HCEC 1CT (cell line): ENCODE data around the gene ZNF398.

Source experiments
- DNase-seq: peaks from one replicate; pipeline ENCODE4 v3.0.0-alpha.2; 2017

The ZNF398 gene

DNA sequence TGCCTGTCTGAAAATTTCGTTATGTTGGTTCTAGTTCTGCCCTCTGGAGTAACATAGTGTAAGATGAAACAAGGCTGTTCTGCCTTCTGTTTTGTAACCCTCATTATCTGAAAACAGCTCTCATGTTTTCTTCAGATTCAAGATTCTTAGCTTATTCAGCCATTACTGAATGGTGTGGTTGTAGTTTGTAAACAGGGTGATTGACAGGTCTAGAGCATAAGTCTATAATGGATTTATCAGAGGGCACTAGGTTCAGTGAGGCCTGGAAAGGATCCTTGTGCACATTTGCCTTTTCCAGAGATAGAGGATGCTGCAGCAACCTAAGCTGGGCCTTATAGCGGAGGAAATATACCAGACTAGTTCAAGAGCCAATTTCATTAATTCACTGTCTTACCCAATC lies 6.1 kb downstream of the ZNF398 start:
- no peak for DNase-seq

DNA sequence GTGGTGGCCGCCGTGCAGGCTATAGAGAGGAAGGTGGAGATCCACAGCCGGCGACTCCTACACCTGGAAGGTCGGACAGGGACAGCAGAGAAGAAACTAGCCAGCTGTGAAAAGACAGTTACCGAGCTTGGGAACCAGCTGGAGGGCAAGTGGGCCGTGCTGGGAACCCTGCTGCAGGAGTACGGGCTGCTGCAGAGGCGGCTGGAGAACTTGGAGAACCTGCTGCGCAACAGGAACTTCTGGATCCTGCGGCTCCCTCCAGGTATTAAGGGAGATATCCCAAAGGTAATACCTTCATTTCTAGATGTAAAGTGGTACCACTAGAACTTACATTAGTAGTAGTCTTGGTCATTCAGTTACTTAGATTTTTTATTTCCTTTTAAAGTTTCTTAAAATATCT lies 6.8 kb downstream of the ZNF398 start:
- DNase-seq, result no peak

DNA sequence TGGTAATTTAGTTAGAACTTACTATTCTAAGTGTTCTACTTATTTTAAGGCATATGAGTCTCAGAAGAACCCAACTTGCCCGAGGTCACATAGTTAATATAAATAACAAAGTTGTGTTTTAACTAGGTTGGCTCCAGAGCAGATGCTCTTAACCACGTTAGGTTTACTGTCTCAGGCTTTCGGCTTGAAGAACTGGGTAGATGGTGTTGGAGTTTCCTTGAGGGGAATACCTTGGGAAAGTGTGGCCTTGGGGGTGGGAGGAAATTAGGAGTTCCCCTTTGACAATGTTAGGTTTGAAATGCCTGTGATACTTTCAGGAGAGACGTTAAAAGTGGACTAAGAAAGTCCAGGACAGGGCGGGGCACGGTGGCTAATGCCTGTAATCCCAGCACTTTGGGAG lies 9.6 kb downstream of the ZNF398 start:
- DNase-seq, result no peak

DNA sequence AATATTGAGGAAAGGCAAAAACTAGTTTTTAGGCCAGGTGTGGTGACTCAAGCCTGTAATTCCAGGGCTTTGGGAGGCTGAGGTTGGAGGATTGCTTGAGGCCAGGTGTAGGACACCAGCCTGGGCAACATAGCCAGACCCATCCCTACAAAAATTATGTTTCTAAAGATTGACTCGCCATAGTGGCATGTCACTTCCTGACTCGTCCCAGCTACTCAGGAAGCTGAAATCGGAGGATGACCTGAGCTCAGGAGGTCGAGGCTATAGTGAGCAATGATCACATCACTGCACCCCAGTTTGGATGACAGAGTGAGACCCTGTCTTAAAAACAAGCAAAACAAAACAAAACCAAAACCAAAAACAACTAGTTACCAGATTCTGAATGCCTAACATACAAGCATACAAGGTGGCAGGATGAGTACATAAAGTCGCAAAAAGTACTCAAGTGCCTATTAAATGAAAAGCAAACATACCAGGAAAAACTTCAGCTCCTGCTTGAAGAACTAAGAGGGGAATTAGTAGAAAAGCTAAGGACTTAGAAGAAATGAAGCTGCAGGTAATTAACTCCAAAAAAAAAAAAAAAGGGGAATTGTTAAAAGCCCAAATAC lies 14.1 kb downstream of the ZNF398 start:
- DNase-seq, result peak; percentile 74

DNA sequence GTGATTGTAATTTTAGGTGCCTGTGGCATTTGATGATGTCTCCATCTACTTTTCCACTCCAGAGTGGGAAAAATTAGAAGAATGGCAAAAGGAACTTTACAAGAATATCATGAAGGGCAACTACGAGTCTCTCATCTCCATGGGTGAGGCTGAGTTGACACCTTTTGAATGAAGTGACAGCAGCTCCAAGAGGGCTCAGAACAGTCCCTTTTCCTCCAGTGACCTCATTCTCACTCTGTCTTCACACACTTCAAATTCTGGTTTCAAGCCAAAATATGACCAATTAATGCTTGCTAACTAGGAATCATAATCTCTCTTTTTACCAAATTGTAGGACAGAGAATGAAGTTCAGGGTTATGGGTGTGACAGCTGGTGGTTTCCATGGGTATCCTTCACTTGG lies 18.9 kb downstream of the ZNF398 start:
- no peak for DNase-seq

DNA sequence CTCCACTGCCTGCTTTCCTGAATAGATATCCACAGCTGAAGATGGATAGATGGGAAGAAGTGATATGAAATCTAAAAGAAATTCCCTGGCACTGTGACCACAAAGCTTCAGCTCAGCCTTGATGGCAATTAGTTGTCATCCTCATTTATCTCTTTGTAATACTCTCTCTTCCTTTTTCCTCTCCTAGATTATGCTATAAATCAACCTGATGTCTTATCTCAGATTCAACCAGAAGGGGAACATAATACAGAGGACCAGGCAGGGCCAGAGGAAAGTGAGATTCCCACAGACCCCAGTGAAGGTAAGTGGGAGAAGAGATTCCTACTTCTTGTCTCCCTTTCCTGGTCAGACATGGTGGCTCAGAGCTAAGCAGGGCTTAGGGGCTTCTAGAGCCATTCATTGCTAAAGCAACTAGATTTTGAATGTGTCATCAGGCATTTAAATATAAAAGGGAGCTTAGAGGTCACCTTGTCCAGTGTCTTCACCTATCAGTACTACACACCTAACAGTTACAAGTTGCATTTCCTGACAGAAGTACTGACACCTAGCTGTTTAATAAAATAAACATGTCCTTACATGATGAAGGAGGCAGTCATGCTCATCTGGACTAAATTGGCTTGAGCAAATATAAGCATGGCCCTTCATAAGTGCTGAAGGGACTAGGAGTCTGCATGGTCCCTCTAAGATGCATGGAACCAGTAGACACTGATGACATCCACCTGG lies 19.5 kb downstream of the ZNF398 start:
- no peak for DNase-seq

DNA sequence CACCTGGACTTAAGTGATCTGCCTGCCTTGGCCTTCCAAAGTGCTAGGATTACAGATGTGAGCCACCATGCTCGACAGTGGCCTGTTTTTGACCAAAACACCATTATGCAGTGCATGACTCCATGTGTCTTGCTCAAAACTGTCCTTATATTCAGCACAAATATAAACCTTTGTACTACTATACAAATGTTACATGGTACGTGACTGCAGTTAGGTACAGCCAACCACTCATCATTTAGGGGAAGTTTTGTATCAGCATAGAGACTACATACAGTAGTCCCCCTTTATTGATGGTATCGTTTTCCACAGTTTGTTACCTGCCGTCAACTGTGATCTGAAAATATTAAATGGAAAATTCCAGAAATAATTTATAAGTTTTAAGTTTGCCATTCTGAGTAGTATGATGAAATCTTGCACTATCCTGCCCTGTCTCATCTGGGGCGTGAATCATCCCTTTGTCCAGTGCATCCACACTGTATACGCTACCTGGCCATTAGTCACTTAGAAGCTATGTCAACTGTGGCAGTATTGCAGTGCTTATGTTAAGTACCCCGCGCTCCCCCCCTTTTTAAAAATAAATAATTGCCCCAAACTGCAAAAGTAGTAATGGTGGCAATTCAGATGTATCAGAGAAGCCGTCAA lies 24.8 kb downstream of the ZNF398 start:
- no peak for DNase-seq

DNA sequence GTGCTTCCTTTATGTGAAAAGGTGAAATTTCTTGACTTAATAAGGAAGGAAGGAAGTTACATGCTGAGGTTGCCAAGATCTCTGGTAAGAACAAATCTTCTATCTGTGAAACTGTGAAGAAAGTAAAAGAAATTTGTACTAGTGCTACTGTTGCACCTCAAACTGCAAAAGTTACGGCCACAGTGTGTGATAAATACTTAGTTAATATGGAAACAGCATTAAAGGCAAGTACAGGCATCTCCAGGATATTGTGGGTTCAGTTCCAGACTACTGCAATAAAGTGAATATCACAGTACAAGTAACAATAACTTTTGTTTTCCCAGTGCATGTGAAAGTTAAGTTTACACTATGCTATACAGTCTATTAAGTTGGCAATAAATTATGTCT lies 25.3 kb downstream of the ZNF398 start:
- no peak for DNase-seq

DNA sequence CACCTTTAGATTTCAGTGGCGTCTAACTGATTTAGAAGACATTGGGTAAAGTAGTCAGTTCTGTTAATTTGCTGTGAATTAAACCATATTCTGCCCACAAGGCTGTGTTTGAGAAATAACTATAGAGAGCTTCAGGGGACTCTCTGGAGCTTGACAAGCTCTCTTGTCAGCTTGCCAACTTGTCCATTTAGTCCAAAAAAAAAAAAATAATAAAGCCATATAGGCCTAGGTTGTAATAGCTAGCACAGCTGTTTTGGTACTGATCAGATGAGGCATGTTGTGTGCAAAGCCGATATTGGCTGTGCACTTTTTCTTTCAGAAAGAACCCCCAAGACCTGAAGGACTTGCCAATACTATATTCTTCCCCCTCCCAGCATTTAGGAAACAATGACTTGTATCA lies 27.9 kb downstream of the ZNF398 start:
- no peak for DNase-seq

DNA sequence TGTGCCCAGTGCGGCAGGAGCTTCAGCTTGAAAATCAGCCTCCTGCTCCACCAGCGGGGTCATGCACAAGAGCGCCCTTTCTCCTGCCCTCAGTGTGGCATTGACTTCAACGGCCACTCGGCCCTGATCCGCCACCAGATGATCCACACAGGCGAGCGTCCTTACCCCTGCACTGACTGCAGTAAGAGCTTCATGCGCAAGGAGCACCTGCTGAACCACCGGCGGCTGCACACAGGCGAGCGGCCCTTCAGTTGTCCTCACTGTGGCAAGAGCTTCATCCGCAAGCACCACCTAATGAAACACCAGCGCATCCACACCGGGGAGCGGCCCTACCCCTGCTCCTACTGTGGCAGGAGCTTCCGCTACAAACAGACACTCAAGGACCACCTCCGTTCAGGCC lies 32.0 kb downstream of the ZNF398 start:
- DNase-seq, result no peak

DNA sequence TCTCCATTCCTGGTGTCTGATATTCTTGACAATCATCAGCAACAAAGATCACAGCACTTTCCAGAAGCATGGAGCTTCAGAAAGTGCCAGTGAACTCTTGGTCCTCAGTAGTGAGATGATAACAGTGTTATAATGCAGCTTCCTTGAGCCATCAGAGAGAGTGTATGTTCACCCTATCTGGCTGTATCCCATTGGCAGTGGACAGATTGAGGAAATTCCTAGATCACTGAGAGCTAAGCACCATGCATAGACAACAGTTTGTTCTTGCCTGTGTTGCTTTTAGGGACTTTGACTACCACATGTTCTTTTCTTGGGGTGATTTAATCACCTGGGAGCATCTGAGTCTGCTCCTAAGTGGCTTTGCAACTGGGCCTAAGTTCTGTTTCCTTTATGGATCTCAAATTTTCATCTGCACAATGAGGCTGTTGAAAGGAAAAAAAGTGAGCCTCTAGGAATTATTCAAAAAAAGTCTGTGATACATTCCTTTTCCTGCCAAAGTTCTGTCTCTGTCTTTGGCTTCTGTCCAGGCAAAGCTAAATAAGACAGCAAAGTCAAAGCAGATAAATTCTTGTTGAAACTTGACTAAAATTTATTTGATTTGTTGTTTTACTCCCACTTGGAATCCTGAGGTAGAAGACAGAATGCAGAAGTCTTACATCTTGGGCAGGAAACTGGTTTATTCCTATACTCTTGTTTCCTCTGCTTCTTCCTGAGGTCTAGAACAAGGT lies 33.6 kb downstream of the ZNF398 start:
- DNase-seq, result no peak

DNA sequence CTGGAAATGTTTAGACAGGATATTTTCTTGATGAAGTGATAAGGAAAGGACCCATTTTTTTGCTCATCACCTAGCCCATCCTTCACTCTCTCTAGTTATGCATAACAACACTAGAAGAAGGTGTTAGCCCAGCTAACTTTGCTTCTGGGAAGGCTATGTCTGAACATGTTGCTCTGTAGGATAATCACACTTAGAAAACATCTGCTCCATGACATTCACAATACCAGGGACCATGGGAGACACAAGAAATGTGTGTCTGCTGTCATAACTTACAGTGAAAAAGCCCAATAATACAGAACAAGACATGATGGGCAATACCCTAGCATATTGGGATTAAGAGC lies 34.2 kb downstream of the ZNF398 start:
- no peak for DNase-seq

DNA sequence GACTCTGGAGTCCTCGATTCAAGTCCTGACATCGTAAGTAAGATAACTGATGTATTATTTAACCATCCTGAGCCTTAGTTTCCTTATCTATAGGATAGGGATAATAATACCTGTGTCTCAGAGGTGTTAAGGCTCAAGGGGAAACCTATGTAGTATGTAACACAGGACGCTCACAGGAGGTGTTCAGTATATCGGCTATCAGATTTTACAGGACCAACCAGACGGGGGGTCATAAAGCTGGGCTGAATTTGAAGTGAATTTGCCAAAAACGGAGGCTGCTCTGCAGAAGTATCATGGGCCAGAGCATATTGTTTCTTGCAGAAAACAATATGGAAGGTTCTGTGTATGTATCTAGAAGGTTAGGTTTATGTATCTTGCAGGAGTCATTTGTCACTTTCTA lies 37.0 kb downstream of the ZNF398 start:
- DNase-seq, result no peak

DNA sequence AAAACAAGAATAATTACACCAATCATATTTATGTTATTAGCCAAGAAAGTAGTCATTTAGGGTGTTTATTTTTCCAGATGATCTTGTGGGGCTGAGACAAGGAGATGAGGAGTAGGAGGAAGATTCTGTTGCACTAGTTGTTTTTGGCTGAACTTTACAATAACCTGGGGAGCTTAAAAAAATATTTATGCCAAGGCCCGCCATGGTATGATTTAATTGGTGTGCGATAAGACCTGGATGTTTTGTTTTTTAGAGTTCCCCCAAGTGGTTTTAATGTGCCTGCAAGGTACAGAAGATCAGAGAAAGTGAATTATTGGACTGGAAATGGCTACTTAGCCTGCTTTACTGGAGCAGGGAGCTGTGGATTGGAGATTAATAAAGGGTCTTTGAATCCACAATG lies 41.0 kb downstream of the ZNF398 start:
- no peak for DNase-seq

DNA sequence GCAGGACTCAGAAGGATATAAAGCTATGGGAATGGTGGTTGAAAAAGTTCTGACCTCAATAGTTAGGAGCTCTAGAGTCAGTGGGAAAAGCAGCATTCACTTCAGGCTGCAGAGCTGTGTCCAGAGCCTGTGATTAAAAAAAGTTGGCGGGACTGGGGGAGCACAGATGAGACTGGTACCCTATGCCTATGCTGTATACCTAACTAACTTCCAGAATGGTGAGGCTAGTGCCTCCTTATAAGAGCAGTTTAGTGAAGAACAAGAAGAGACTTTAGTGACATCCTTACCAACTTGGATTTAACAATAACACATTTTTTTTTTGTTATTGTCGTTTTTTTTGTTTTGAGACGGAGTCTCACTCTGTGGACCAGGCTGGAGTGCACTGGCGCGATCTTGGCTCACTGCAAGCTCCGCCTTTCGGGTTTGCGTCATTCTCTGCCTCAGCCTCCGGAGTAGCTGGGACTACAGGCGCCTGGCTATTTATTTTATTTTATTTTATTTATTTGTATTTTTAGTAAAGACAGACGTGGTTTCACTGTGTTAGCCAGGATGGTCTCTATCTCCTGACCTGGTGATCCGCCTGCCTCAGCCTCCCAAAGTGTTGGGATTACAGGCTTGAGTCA lies 41.5 kb downstream of the ZNF398 start:
- no peak for DNase-seq

DNA sequence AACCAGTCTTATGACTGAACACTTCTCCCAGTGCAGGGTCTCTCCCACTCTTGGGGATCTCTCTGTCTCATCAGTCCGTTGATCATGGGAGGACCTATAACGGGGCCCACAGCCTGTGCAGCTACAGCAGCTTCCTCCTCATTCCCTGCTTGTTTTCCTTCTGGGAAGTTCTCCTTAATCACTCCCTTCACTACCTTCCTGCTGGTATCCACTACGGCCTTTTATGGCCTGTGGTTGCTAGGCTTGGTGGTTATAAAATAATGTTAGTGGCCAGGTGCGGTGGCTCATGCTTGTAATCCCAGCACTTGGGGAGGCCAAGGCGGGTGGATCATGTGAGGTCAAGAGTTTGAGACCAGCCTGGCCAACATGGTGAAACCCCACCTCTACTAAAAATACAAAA lies 44.6 kb downstream of the ZNF398 start:
- DNase-seq, result no peak

DNA sequence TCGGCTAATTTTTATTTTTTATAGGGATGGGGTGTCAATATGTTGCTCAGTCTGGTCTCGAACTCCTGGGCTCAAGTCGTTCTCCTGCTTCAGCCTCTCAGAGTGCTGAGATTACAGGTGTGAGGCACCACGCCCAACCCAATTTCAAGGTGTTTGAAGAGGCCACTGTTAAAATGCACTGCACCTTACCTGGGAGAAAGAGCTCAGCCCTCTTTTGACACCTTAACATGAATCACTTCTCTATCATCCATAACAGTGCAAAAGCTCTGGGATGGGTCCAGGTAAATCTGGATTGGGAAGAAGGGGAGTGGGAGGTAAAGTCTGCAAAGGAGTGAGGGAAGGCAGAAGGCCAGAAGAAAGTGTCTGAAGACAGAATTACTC lies 47.5 kb downstream of the ZNF398 start:
- DNase-seq, result no peak

DNA sequence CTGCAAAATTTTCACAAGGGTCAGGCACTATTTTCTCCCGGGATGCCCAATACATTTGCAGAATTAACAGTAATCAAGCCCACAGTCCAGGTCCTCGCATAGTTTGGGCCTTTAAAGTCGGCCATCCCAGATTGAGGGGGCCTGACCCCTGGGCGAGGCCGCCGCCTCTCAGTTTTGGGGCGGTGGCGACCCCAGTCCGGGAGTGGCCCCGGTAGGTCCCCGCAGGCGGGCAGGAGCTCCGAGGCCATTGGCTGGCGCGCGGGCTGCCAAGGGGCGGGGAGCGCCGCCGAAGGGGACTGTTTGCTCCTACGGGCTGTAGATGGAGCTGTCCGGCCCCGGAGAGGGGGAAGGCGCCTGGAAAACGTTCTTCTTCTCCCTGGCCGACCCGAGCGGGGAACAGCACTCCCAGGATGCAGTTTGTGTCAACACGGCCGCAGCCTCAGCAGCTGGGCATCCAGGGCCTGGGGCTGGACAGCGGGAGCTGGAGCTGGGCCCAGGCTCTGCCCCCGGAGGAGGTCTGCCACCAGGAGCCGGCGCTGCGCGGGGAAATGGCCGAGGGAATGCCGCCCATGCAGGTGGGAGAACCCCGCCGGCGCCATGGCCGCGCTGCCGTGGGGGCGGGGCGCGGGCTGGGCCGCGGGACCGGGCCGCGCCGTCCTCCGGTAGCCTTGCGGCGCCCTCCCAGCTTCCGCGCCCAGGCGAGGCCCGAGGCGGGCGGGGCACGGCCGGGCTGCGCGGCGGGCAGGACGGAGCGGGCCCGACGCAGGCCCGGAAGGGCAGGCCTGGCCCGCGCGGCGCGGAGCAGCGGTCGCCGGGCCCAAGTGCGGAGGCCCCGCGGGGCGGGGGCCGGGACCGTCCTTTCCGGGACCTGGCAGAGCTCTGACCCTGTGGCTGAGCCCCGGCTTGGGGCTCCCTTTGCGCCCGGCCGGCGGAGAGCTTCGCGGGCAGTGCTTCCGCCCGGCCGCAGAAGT lies 48.2 kb downstream of the ZNF398 start, which contains the start of gene ZNF282:
ZNF282 (plus strand) TSS at position 367 of the 971 bp plus-strand sequence; CDS start at position 411, 44 bp downstream.
- peak; percentile 91 for DNase-seq

DNA sequence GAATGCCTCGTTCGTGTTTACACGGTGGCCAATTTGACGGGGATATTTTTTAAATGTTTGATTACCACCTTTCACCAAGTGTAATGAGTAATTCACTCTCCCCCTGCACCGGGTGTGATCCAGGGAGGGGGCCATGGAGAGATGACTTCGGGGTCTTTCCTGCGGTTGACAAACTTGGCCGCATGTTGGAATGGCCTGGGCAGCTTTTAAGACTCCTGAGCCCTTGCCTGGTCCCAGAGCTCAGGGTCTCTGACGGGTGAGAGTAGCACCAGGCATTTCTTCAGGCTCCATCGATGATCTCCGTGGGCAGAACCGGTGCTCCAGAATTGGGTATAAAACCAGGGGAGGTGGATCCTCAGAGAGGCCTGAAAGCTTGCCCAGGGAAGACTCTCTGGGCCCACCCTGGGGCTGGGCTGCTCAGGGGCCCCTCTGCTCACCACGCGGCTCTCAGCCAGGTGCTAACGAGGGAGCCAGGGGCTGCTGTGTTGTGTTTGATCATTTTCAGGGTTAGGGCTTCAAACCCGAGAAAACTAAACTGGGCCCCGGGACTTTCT lies 49.0 kb downstream of the ZNF398 start:
- DNase-seq, result no peak

DNA sequence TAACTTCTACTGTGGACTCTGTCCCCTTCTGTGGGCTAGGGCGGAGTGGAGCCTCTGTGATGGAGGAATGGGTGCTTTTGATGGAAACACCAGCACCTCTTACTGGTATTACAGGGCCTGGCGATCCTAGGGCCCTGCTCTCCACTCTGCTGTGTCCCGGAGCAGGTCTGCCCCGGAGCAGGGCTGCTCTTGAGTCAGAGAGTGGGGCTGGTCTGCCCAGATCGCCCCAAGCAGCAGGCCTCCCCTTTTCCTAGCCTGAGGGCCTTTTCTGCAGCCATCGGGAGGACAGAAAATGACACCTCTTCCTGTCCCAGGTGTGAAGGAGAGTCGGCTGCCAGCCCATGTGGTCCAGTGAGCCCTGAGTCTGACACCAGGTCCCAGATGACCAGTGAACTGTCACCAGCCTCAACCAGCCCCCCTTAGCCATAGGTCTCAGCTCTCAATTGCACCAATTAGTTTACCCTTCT lies 49.5 kb downstream of the ZNF398 start:
- DNase-seq, result peak; percentile 22

DNA sequence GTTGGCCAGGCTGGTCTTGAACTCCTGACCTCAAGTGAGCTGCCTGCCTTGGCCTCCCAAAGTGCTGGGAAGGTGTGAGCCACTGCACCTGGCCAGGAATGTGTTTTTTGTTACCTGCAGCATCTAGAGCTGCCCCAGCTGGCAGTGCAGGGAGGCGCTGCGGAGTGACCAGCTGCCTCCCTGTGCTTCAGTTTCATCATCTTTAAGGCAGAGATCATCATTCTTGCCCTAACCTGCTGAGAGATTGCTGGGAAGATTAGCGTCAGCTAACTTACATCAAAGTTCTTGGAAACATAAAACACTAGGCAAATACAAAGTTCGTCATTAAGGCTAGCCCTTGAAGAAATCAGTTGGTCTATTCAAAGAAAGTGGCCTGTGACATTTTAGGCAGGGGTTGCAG lies 50.4 kb downstream of the ZNF398 start:
- DNase-seq, result no peak
